Fibroblast of lung (primary cell): ENCODE data around the gene DCAF5. TPM values are rescaled to one million over a fixed set of nuclear protein-coding genes. Genes with fewer than 3 reads are reported as not detected.
A peak's percentile ranks its signal among the peaks of the same experiment; 100 is the strongest.

Source experiments
- DNase-seq, 2 donors: peaks; one replicate each; pipeline versions ENCODE4 v3.0.0 to v3.0.0-alpha.2; 2010; ENCODE audit warnings: low read depth in 2 of 2
- H2AFZ ChIP-seq: 2 replicates; pipeline ENCODE4 v1.5.1; 2012; ENCODE audit warnings: low read length, control low read depth, inconsistent platforms
- H3K27ac ChIP-seq: 2 replicates; pipeline ENCODE4 v1.5.1; 2011; ENCODE audit warnings: low read length, control low read depth; ENCODE audit not compliant: insufficient read depth
- H3K27me3 ChIP-seq: 2 replicates; pipeline ENCODE4 v1.5.1; 2011; ENCODE audit warnings: mild to moderate bottlenecking, low read length; ENCODE audit not compliant: control insufficient read depth, insufficient read depth
- H3K36me3 ChIP-seq: 2 replicates; pipeline ENCODE4 v1.5.1; 2011; ENCODE audit warnings: low read length; ENCODE audit not compliant: control insufficient read depth, insufficient read depth
- H3K4me1 ChIP-seq: 2 replicates; pipeline ENCODE4 v1.5.1; 2011; ENCODE audit warnings: low read length; ENCODE audit not compliant: control insufficient read depth, insufficient read depth; ENCODE audit errors: extremely low read depth
- H3K4me2 ChIP-seq: 2 replicates; pipeline ENCODE4 v1.5.1; 2011; ENCODE audit warnings: low read length, control low read depth; ENCODE audit not compliant: insufficient read depth; ENCODE audit errors: extremely low read depth
- H3K4me3 ChIP-seq, 4 experiments: fragments of 200-600 bp in 1 of 4; sonication (generic) in 1 of 4; replicated peaks in 1 of 4; 2 replicates each; pipeline ENCODE4 v1.5.1; 2011 to 2016; ENCODE audit warnings: low read length in 4 of 4, low read depth in 3 of 4, mild to moderate bottlenecking in 3 of 4, control low read depth in 2 of 4, inconsistent platforms in 1 of 4, mixed read lengths in 1 of 4; ENCODE audit not compliant: insufficient read depth in 1 of 4; ENCODE audit errors: control extremely low read depth in 1 of 4
- H3K79me2 ChIP-seq: 2 replicates; pipeline ENCODE4 v1.5.1; 2012; ENCODE audit warnings: mild to moderate bottlenecking, low read length, inconsistent platforms; ENCODE audit not compliant: control insufficient read depth, insufficient read depth
- H3K9ac ChIP-seq: 2 replicates; pipeline ENCODE4 v1.5.1; 2011; ENCODE audit warnings: mild to moderate bottlenecking, low read length, control low read depth; ENCODE audit not compliant: insufficient read depth
- H3K9me3 ChIP-seq: 2 replicates; pipeline ENCODE4 v1.5.1; 2012; ENCODE audit warnings: low read depth, low read length; ENCODE audit not compliant: control insufficient read depth, insufficient read depth
- H4K20me1 ChIP-seq: 2 replicates; pipeline ENCODE4 v1.5.1; 2011; ENCODE audit warnings: low read length; ENCODE audit not compliant: control insufficient read depth, insufficient read depth; ENCODE audit errors: extremely low read depth
- CTCF ChIP-seq, 2 donors: IDR thresholded peaks in 1 of 2; conservative IDR thresholded peaks in 1 of 2; 1 replicate in 1 of 2; 2 replicates in 1 of 2; pipeline ENCODE4 v1.5.1; 2011 to 2012; ENCODE audit warnings: low read length in 2 of 2, control low read depth in 1 of 2, inconsistent platforms in 1 of 2, low read depth in 1 of 2, mild to moderate bottlenecking in 1 of 2
- EZH2 ChIP-seq: IDR thresholded peaks from 2 replicates; pipeline ENCODE4 v1.5.1; 2012; ENCODE audit warnings: low read length, control low read depth, mild to moderate bottlenecking; ENCODE audit errors: missing control alignments
- polyA plus RNA-seq, 2 donors: library from polyadenylated mRNA; depleted of rRNA in 1 of 2; stranded (reverse) in 1 of 2; unstranded in 1 of 2; fragments of >200 nt; gene quantifications; 2 replicates each; pipeline ENCODE4 v1.2.1, GENCODE V29; 2011 to 2012; ENCODE audit warnings: missing spikeins in 1 of 2
- total RNA-seq: library from RNA; depleted of rRNA; stranded (reverse); fragments of >200 nt; gene quantifications from 2 replicates; pipeline ENCODE4 v1.2.1, GENCODE V29; 2014

The DCAF5 gene
- total and polyA plus RNA-seq, 2 donors (not counting 1 experiment from before 2014, with no cell fraction given), result 16.8 to 31.8 TPM

- H3K4me2 ChIP-seq, result no peak overlapping the region
- no peaks in the 10 kb centered on the region for H3K27me3 ChIP-seq
- H2AFZ ChIP-seq, result no peak overlapping the region
Observed at GRCh38 chr14:69055125-69055524, 97.8 kb downstream of the DCAF5 start.

GRCh38 chr14:69054030-69054429 is 98.9 kb downstream of the DCAF5 start:
- Histone ChIP-seq H3K79me2 (no peaks in the 10 kb centered on the region), H3K9ac (no peak overlapping the region), H2AFZ (no peak overlapping the region), H3K4me3 (no peak overlapping the region), H3K36me3 (peaks cover 15% of the 10 kb centered on the region), H3K4me2 (no peak overlapping the region), H3K4me1 (peaks cover 8% of the 10 kb centered on the region), H3K9me3 (no peaks in the 10 kb centered on the region), H4K20me1 (no peaks in the 10 kb centered on the region), H3K27ac (no peak overlapping the region), H3K27me3 (no peaks in the 10 kb centered on the region)
- TF ChIP-seq EZH2 (no peak), CTCF (conservative IDR thresholded peaks at IDR 0.05 in 1 of 2, IDR thresholded peaks at IDR 0.05 in 1 of 2; ENCODE audit: low read depth in 1 of 2, low read length in 2 of 2) (no peak)
- no peak for DNase-seq

More at GRCh38 chr14:69055125-69055524, 97.8 kb downstream of the DCAF5 start:
- Histone ChIP-seq H3K27ac (no peak overlapping the region), H3K9ac (no peak overlapping the region), H3K4me1 (peaks cover 5% of the 10 kb centered on the region), H3K9me3 (no peaks in the 10 kb centered on the region), H3K79me2 (no peaks in the 10 kb centered on the region), H3K36me3 (peaks cover 15% of the 10 kb centered on the region), H4K20me1 (no peaks in the 10 kb centered on the region), H3K4me3 (no peak overlapping the region)
- no peak for TF ChIP-seq CTCF (conservative IDR thresholded peaks at IDR 0.05 in 1 of 2, IDR thresholded peaks at IDR 0.05 in 1 of 2; ENCODE audit: low read depth in 1 of 2, low read length in 2 of 2)
- peak; percentile 91 to 99 for DNase-seq

- no peak for TF ChIP-seq EZH2
- no peak for TF ChIP-seq CTCF (conservative IDR thresholded peaks at IDR 0.05 in 1 of 2, IDR thresholded peaks at IDR 0.05 in 1 of 2; ENCODE audit: low read depth in 1 of 2, low read length in 2 of 2)
- Histone ChIP-seq H3K4me1 (peaks cover 8% of the 10 kb centered on the region), H3K27ac (no peak overlapping the region), H3K9me3 (no peaks in the 10 kb centered on the region), H3K79me2 (no peaks in the 10 kb centered on the region), H3K4me2 (no peak overlapping the region), H3K36me3 (peaks cover 15% of the 10 kb centered on the region), H2AFZ (no peak overlapping the region), H3K4me3 (no peak overlapping the region), H3K27me3 (no peaks in the 10 kb centered on the region), H3K9ac (no peak overlapping the region), H4K20me1 (no peaks in the 10 kb centered on the region)
- DNase-seq, result no peak
Observed at GRCh38 chr14:69052181-69052601, 100.7 kb downstream of the DCAF5 start.
